Right lobe of liver (tissue), 4 donors: ENCODE results near the gene NCKAP1.

Experiments used
- CTCF ChIP-seq, 4 donors: fragments of 200-600 bp in 3 of 4; fragments of 450-650 bp in 1 of 4; IDR thresholded peaks; one replicate each; pipeline versions ENCODE4 v1.5.1 to v1.8.0; 2016 to 2022; ENCODE audit warnings: antibody characterized with exemption in 4 of 4, mild to moderate bottlenecking in 2 of 4
- POLR2A ChIP-seq: fragments of 450-650 bp; IDR thresholded peaks from one replicate; pipeline ENCODE4 v1.6.1; 2017; ENCODE audit warnings: antibody characterized with exemption, mild to moderate bottlenecking
- donor health status: DM: no; HTN: no; CAD: no.
- donor health status: DM: no; HTN: no; CAD: no.
- donor health status: DM: no; HTN: yes; CAD: no.

DNA sequence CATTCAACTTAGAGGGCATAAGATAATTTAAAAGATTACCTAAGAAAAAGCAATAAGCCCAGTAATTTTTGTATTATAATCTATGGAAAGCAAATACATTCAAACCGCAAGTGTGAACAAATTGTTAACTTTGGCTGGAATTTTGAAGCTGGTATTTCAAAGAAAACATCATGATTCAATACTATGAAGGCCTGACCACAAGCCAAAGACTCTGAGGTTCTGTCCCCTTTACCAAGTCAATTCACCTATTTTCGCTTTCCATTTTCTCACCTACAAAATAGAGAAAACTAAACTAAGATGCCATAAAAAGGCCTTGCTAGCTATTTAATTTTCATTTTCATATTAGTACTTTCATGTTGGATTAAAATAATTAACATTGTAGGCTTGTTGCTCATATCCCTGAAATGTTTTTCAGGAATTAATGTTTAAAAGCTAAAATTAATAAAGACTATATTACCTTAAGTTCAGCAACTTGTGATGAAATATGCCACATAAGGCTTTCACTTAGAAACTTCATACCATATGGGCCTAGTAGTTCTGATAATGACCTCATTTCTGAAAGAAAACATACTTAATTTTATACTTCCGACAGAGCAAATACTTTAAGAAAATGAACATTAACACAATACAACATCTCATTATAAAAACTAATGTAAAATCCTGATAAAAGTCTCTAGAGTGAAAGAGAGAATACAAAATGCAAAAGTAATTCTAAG, 86.2 kb downstream of the NCKAP1 start:
- no peak for TF ChIP-seq CTCF (IDR thresholded peaks at IDR 0.05)
- TF ChIP-seq POLR2A: no peak
